Karpas-422 (cell line): ENCODE data around the gene PNPLA8. TPM values are rescaled to one million over a fixed set of nuclear protein-coding genes. Genes with fewer than 3 reads are reported as not detected.
A peak's percentile ranks its signal among the peaks of the same experiment; 100 is the strongest.

Experiments
- DNase-seq: peaks from one replicate; pipeline ENCODE4 v3.0.0-alpha.2; 2015
- H2AFZ ChIP-seq: fragments of 200-600 bp; sonication (generic); 2 replicates; pipeline ENCODE4 v1.6.1; 2014; ENCODE audit warnings: antibody characterized with exemption, low read length, mixed read lengths
- H3K27ac ChIP-seq: fragments of 200-600 bp; sonication (generic); 2 replicates; pipeline ENCODE4 v1.5.1; 2014; ENCODE audit warnings: mild to moderate bottlenecking, low read length, moderate library complexity
- H3K27me3 ChIP-seq: fragments of 200-600 bp; sonication (generic); 2 replicates; pipeline ENCODE4 v1.6.1; 2014; ENCODE audit warnings: low read length, mixed read lengths
- H3K36me3 ChIP-seq: fragments of 200-600 bp; sonication (generic); 2 replicates; pipeline ENCODE4 v1.6.1; 2014; ENCODE audit warnings: low read length, mixed read lengths; ENCODE audit not compliant: insufficient read depth
- H3K4me1 ChIP-seq: fragments of 200-600 bp; sonication (generic); 2 replicates; pipeline ENCODE4 v1.6.1; 2014; ENCODE audit warnings: mild to moderate bottlenecking, low read length, mixed read lengths
- H3K4me2 ChIP-seq: fragments of 200-600 bp; sonication (generic); 2 replicates; pipeline ENCODE4 v1.6.1; 2014; ENCODE audit warnings: low read length, low read depth, mild to moderate bottlenecking; ENCODE audit not compliant: poor library complexity, severe bottlenecking
- H3K4me3 ChIP-seq: fragments of 200-600 bp; sonication (generic); 2 replicates; pipeline ENCODE4 v1.5.1; 2014; ENCODE audit warnings: mild to moderate bottlenecking, antibody characterized with exemption, low read length, mixed read lengths
- H3K79me2 ChIP-seq: fragments of 200-600 bp; sonication (generic); 2 replicates; pipeline ENCODE4 v1.6.1; 2014; ENCODE audit warnings: mild to moderate bottlenecking, low read length, mixed read lengths
- H3K9ac ChIP-seq: fragments of 200-600 bp; sonication (generic); 2 replicates; pipeline ENCODE4 v1.6.0; 2014; ENCODE audit warnings: low read length
- H3K9me2 ChIP-seq: fragments of 200-600 bp; sonication (generic), shearing (Covaris generic); replicated peaks from 2 replicates; pipeline ENCODE4 v1.6.0; 2014; ENCODE audit warnings: mild to moderate bottlenecking, low read length, moderate library complexity; ENCODE audit not compliant: insufficient read depth
- H3K9me3 ChIP-seq: fragments of 300-700, 200-600 bp; sonication (generic); 2 replicates; pipeline ENCODE4 v1.6.1; 2014; ENCODE audit warnings: low read length, mixed read lengths
- H4K20me1 ChIP-seq: fragments of 200-600 bp; sonication (generic); 2 replicates; pipeline ENCODE4 v1.6.1; 2014; ENCODE audit warnings: mild to moderate bottlenecking, antibody characterized with exemption, low read length, low read depth; ENCODE audit not compliant: insufficient read depth
- total RNA-seq: library from RNA; depleted of rRNA; stranded (reverse); fragments of >200 nt; shearing (Covaris generic); gene quantifications from 2 replicates; pipeline ENCODE4 v1.2.3, GENCODE V29; 2014; ENCODE audit warnings: low replicate concordance

PNPLA8 gene
- total RNA-seq, 1 experiment from 2014 or later: 41.0 TPM

GRCh38 chr7:108460964-108461363 lies 65.0 kb downstream of the PNPLA8 start:
- DNase-seq: no peak
- H3K79me2 ChIP-seq: no peaks in the 10 kb centered on the region
- no peaks in the 10 kb centered on the region for H3K9me3 ChIP-seq
- no peaks in the 10 kb centered on the region for H4K20me1 ChIP-seq
- H3K4me1 ChIP-seq: peaks cover 2% of the 10 kb centered on the region
- H3K27ac ChIP-seq: no peak overlapping the region
- no peak overlapping the region for H3K9ac ChIP-seq
- no peak overlapping the region for H3K4me2 ChIP-seq
- no peaks in the 10 kb centered on the region for H3K27me3 ChIP-seq
- no peak overlapping the region for H2AFZ ChIP-seq
- no peak overlapping the region for H3K4me3 ChIP-seq
- no peaks in the 10 kb centered on the region for H3K9me2 ChIP-seq
- no peaks in the 10 kb centered on the region for H3K36me3 ChIP-seq

GRCh38 chr7:108459922-108460551 lies 65.9 kb downstream of the PNPLA8 start:
- DNase-seq: peak; percentile 67
- no peak overlapping the region for H3K27ac ChIP-seq
- no peaks in the 10 kb centered on the region for H3K9me3 ChIP-seq
- no peak overlapping the region for H2AFZ ChIP-seq
- H3K9ac ChIP-seq: no peak overlapping the region
- H3K27me3 ChIP-seq: no peaks in the 10 kb centered on the region
- H3K4me3 ChIP-seq: no peak overlapping the region
- H3K36me3 ChIP-seq: no peaks in the 10 kb centered on the region
- H3K4me1 ChIP-seq: peaks cover 11% of the 10 kb centered on the region
- H3K4me2 ChIP-seq: no peak overlapping the region
- no peaks in the 10 kb centered on the region for H3K79me2 ChIP-seq
- H3K9me2 ChIP-seq: no peaks in the 10 kb centered on the region
- no peaks in the 10 kb centered on the region for H4K20me1 ChIP-seq

- no peak overlapping the region for H3K9ac ChIP-seq
- no peak overlapping the region for H2AFZ ChIP-seq
- no peaks in the 10 kb centered on the region for H4K20me1 ChIP-seq
- no peaks in the 10 kb centered on the region for H3K9me3 ChIP-seq
- no peak for DNase-seq
- no peaks in the 10 kb centered on the region for H3K36me3 ChIP-seq
- no peak overlapping the region for H3K4me2 ChIP-seq
- H3K9me2 ChIP-seq: no peaks in the 10 kb centered on the region
- H3K27ac ChIP-seq: no peak overlapping the region
- no peaks in the 10 kb centered on the region for H3K27me3 ChIP-seq
- no peaks in the 10 kb centered on the region for H3K79me2 ChIP-seq
- H3K4me1 ChIP-seq: peaks cover 16% of the 10 kb centered on the region
- no peak overlapping the region for H3K4me3 ChIP-seq
These were observed 68.1 kb downstream of the PNPLA8 start for GRCh38 chr7:108457871-108458270.

- DNase-seq: no peak
- Histone ChIP-seq H3K9me3 (no peaks in the 10 kb centered on the region), H3K4me2 (no peak overlapping the region), H3K9me2 (no peaks in the 10 kb centered on the region), H3K9ac (no peak overlapping the region), H4K20me1 (no peaks in the 10 kb centered on the region), H3K79me2 (no peaks in the 10 kb centered on the region), H3K27ac (no peak overlapping the region), H2AFZ (no peak overlapping the region), H3K36me3 (no peaks in the 10 kb centered on the region), H3K27me3 (no peaks in the 10 kb centered on the region), H3K4me3 (no peak overlapping the region), H3K4me1 (peaks cover 16% of the 10 kb centered on the region)
These were observed 68.9 kb downstream of the PNPLA8 start for GRCh38 chr7:108456845-108457540.

- H4K20me1 ChIP-seq: no peaks in the 10 kb centered on the region
- H3K79me2 ChIP-seq: no peaks in the 10 kb centered on the region
- H3K27ac ChIP-seq: no peak within 1 kb of the TSS
- no peaks in the 10 kb centered on the region for H3K27me3 ChIP-seq
- H2AFZ ChIP-seq: peak within 1 kb of the TSS; percentile 62; the same call in 1 of the 2 replicates
- DNase-seq: no peak
- peak within 1 kb of the TSS; percentile 67 for H3K4me2 ChIP-seq
- H3K36me3 ChIP-seq: no peaks in the 10 kb centered on the region
- peak within 1 kb of the TSS; percentile 64 for H3K4me3 ChIP-seq
- H3K9me3 ChIP-seq: no peaks in the 10 kb centered on the region
- no peaks in the 10 kb centered on the region for H3K9me2 ChIP-seq
- H3K4me1 ChIP-seq: peaks cover 16% of the 10 kb centered on the region
- H3K9ac ChIP-seq: no peak within 1 kb of the TSS
These were observed 69.8 kb downstream of the PNPLA8 start, which contains the start of gene NRCAM for GRCh38 chr7:108455998-108456677. NRCAM (minus strand) TSS chr7:108456436; CDS start chr7:108240064, 216,372 bp downstream.

- Histone ChIP-seq H3K4me3 (peak overlapping the region; percentile 64), H3K36me3 (no peaks in the 10 kb centered on the region), H3K27me3 (no peaks in the 10 kb centered on the region), H3K9me2 (no peaks in the 10 kb centered on the region), H3K79me2 (no peaks in the 10 kb centered on the region), H3K4me2 (peak overlapping the region; percentile 67), H3K9me3 (no peaks in the 10 kb centered on the region), H3K27ac (no peak overlapping the region), H3K9ac (no peak overlapping the region), H3K4me1 (peaks cover 16% of the 10 kb centered on the region), H2AFZ (peak overlapping the region; percentile 62; the same call in 1 of the 2 replicates), H4K20me1 (no peaks in the 10 kb centered on the region)
- no peak for DNase-seq
These were observed 70.4 kb downstream of the PNPLA8 start for GRCh38 chr7:108455551-108455997.

- Histone ChIP-seq H3K36me3 (no peaks in the 10 kb centered on the region), H3K9me3 (no peaks in the 10 kb centered on the region), H3K4me1 (peaks cover 16% of the 10 kb centered on the region), H3K9me2 (no peaks in the 10 kb centered on the region), H3K27ac (no peak overlapping the region), H3K27me3 (no peaks in the 10 kb centered on the region), H4K20me1 (no peaks in the 10 kb centered on the region), H2AFZ (peak overlapping the region; percentile 62; the same call in 1 of the 2 replicates), H3K79me2 (no peaks in the 10 kb centered on the region), H3K9ac (no peak overlapping the region), H3K4me2 (peak overlapping the region; percentile 67), H3K4me3 (peak overlapping the region; percentile 64)
- DNase-seq: peak; percentile 36
These were observed 71.0 kb downstream of the PNPLA8 start for GRCh38 chr7:108454674-108455550.
